HL-60 (cell line): ENCODE data around the gene FERMT2.

Experiments used
- DNase-seq, 2 experiments: peaks; one replicate each; pipeline ENCODE4 v3.0.0-alpha.2; 2010 to 2020; ENCODE audit warnings: low read depth in 1 of 2, low spot score in 1 of 2
- H3K27ac ChIP-seq: fragments of 250-450 bp; sonication (Bioruptor Pico); replicated peaks from 2 replicates; pipeline ENCODE4 v1.5.1; 2020; ENCODE audit warnings: mild to moderate bottlenecking, moderate library complexity
- H3K27me3 ChIP-seq: fragments of 250-450 bp; sonication (Bioruptor Pico); 2 replicates; pipeline ENCODE4 v1.5.1; 2021; ENCODE audit warnings: mild to moderate bottlenecking, moderate library complexity; ENCODE audit not compliant: insufficient read depth, poor library complexity, severe bottlenecking
- H3K4me3 ChIP-seq: replicated peaks from 2 replicates; pipeline ENCODE4 v1.5.1; 2011; ENCODE audit warnings: mild to moderate bottlenecking, control low read depth, low read length; ENCODE audit not compliant: insufficient read depth
- GABPA ChIP-seq: IDR thresholded peaks from 2 replicates; pipeline ENCODE4 v1.6.1; 2012; ENCODE audit warnings: low read depth
- POLR2AphosphoS5 ChIP-seq: IDR thresholded peaks from 2 replicates; pipeline ENCODE4 v1.6.1; 2012; ENCODE audit warnings: low read depth
- SPI1 ChIP-seq: IDR thresholded peaks from 2 replicates; pipeline ENCODE4 v1.6.1; 2012; ENCODE audit warnings: low read depth, mild to moderate bottlenecking, borderline replicate concordance
- TF ChIP-seq, protein P1 (sequence below): IDR thresholded peaks from one replicate; pipeline ENCODE4 v1.5.1; 2011; ENCODE audit warnings: low read length, control low read depth, inconsistent platforms; ENCODE audit not compliant: insufficient read depth
- TF ChIP-seq, protein P2 (sequence below): IDR thresholded peaks from 2 replicates; pipeline ENCODE4 v1.6.1; 2012; ENCODE audit warnings: low read depth; ENCODE audit not compliant: insufficient replicate concordance

FERMT2 gene

DNA sequence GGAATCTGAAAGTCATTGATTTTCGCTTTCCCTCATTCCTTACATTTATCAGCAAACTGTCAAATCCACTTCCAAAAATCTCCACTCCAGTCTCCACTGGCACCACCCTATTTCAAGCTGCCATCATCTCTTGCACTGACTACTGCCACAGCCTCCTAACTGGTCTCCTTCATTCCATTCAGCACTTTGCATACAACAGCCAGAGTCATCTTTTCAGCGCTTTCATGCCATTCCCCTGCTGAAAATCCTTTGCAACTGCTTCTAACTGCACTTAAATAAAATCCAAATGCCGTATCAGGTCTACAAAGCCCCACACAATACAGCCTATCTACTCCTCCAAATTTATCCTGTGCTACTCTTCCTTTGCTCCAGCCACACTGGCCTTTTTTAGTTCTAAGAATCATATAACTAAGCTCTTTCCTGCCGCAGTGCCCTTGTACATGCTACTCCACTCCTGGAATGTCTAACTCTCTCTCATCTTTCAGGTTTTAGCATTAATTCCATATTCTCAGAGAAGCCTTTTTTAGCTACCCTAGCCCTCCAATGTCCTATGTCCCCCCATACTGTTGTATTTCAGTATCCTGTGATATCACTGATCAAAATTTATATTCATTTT is 21.6 kb downstream of the FERMT2 start:
- Histone ChIP-seq H3K27me3 (peaks cover 6% of the 10 kb centered on the region), H3K4me3 (no peak overlapping the region), H3K27ac (no peak overlapping the region)
- DNase-seq: no peak
- TF ChIP-seq POLR2AphosphoS5 (no peak), GABPA (no peak), SPI1 (no peak)
- TF ChIP-seq, protein P1, sequence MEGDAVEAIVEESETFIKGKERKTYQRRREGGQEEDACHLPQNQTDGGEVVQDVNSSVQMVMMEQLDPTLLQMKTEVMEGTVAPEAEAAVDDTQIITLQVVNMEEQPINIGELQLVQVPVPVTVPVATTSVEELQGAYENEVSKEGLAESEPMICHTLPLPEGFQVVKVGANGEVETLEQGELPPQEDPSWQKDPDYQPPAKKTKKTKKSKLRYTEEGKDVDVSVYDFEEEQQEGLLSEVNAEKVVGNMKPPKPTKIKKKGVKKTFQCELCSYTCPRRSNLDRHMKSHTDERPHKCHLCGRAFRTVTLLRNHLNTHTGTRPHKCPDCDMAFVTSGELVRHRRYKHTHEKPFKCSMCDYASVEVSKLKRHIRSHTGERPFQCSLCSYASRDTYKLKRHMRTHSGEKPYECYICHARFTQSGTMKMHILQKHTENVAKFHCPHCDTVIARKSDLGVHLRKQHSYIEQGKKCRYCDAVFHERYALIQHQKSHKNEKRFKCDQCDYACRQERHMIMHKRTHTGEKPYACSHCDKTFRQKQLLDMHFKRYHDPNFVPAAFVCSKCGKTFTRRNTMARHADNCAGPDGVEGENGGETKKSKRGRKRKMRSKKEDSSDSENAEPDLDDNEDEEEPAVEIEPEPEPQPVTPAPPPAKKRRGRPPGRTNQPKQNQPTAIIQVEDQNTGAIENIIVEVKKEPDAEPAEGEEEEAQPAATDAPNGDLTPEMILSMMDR: no peak
- TF ChIP-seq, protein P2, sequence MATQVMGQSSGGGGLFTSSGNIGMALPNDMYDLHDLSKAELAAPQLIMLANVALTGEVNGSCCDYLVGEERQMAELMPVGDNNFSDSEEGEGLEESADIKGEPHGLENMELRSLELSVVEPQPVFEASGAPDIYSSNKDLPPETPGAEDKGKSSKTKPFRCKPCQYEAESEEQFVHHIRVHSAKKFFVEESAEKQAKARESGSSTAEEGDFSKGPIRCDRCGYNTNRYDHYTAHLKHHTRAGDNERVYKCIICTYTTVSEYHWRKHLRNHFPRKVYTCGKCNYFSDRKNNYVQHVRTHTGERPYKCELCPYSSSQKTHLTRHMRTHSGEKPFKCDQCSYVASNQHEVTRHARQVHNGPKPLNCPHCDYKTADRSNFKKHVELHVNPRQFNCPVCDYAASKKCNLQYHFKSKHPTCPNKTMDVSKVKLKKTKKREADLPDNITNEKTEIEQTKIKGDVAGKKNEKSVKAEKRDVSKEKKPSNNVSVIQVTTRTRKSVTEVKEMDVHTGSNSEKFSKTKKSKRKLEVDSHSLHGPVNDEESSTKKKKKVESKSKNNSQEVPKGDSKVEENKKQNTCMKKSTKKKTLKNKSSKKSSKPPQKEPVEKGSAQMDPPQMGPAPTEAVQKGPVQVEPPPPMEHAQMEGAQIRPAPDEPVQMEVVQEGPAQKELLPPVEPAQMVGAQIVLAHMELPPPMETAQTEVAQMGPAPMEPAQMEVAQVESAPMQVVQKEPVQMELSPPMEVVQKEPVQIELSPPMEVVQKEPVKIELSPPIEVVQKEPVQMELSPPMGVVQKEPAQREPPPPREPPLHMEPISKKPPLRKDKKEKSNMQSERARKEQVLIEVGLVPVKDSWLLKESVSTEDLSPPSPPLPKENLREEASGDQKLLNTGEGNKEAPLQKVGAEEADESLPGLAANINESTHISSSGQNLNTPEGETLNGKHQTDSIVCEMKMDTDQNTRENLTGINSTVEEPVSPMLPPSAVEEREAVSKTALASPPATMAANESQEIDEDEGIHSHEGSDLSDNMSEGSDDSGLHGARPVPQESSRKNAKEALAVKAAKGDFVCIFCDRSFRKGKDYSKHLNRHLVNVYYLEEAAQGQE: no peak

DNA sequence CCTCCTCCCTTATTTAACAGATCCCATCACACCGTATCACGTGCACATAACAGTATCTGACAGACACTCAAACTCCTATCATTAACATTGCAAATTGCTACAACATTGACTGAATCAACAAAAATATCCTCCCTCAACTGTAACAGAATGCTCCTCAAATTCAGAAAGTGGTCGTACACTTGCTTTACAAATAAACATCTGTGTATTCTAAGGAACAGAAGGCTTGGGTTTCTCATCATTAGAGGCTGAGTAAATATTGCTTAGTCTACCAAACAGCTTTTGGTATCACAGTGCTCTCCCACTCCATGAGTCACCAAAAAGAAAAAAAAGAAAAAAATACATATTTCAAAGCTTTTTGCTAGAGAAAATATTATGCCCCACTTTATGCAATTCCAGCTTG is 23.9 kb downstream of the FERMT2 start:
- Histone ChIP-seq H3K4me3 (no peak overlapping the region), H3K27me3 (peaks cover 4% of the 10 kb centered on the region), H3K27ac (no peak overlapping the region)
- no peak for DNase-seq
- TF ChIP-seq POLR2AphosphoS5 (no peak), GABPA (no peak), SPI1 (no peak)
- TF ChIP-seq, protein P1: no peak
- TF ChIP-seq, protein P2: no peak

DNA sequence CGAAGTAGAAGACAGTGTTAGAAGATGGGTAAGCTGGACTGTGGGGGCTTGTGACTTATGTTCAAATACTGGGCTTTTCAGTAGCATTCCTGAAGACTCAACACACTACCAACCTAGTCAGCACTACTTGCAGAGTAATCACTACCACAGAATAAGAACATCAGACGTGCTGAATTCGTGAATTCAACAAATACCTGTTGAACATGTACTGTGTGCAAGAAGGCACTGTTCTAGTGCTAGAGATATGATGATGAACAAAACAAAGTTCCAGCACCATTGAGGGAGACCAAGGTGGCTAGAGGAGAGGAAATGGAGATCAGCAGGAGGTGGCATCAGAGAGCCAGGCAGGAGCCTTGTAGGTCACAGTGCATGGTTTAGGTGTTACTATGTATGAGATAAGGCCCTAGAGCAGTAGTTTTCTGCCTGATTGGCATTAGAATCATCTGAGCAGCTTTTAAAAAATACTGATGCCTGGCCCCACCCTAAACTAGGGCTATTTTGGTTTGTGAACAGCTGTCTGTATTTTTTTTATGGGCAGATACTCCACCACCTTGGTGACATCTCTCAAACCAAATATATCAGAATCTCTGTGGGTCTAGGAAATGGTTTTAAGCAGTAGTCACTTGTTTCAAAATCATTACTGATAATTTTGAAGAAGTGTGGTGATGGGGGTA is 26.8 kb downstream of the FERMT2 start:
- no peak overlapping the region for H3K27ac ChIP-seq
- DNase-seq: no peak

More for the DNA sequence above, 26.8 kb downstream of the FERMT2 start:
- Histone ChIP-seq H3K4me3 (no peak overlapping the region), H3K27me3 (peaks cover 4% of the 10 kb centered on the region)
- TF ChIP-seq, protein P2: no peak
- TF ChIP-seq, protein P1: no peak
- TF ChIP-seq GABPA (no peak), SPI1 (no peak), POLR2AphosphoS5 (no peak)
